ENCODE results near the gene BTNL3. TPM values are rescaled to one million over a fixed set of nuclear protein-coding genes. Genes with fewer than 3 reads are reported as not detected.

Gene BTNL3
- polyA plus RNA-seq, 1 of the 3 experiments (the other 2 are of a cell fraction), result not detected

DNA sequence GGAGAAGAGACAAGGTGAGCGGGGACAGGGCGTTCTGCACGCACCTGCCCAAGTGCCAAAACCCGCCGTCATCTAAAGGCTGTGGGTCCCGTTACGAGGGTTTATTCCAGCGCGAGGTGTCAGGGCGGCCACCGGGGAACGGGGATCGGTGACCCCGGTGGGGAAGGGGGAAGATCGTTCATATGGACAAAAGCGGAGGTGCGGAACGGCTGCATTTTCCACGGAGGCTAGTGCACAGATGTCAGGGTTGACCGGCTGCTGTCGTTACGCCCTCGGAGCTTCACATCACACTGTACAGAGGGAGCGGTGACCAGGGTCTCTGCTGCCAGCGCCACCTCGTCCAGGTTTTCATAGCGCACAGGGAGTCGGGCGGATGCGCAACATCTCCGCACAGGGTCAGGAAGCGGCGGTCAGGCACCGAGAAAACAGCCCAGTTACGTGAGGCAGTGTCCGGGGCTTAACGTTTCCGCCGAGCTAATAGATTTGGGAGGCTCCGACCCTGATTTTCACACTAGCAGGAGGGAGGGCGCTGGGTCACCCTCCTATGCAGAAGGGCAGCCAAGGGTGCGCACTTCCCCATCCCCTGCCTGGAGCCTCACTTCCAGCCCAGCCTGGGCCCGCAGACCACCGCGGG, 65.0 kb downstream of the BTNL3 start (continued):
- TF ChIP-seq, protein P1, sequence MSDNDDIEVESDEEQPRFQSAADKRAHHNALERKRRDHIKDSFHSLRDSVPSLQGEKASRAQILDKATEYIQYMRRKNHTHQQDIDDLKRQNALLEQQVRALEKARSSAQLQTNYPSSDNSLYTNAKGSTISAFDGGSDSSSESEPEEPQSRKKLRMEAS (IDR thresholded peaks at IDR 0.05; ENCODE audit: low read depth), result no peak
- no peak for TF ChIP-seq FOXJ3 (CRISPR knock-in tag; IDR thresholded peaks at IDR 0.05)
- TF ChIP-seq, protein P2, sequence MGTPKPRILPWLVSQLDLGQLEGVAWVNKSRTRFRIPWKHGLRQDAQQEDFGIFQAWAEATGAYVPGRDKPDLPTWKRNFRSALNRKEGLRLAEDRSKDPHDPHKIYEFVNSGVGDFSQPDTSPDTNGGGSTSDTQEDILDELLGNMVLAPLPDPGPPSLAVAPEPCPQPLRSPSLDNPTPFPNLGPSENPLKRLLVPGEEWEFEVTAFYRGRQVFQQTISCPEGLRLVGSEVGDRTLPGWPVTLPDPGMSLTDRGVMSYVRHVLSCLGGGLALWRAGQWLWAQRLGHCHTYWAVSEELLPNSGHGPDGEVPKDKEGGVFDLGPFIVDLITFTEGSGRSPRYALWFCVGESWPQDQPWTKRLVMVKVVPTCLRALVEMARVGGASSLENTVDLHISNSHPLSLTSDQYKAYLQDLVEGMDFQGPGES (IDR thresholded peaks at IDR 0.05; ENCODE audit: low read depth, low read length), result no peak
- TF ChIP-seq TCF12 (IDR thresholded peaks at IDR 0.05), result no peak

DNA sequence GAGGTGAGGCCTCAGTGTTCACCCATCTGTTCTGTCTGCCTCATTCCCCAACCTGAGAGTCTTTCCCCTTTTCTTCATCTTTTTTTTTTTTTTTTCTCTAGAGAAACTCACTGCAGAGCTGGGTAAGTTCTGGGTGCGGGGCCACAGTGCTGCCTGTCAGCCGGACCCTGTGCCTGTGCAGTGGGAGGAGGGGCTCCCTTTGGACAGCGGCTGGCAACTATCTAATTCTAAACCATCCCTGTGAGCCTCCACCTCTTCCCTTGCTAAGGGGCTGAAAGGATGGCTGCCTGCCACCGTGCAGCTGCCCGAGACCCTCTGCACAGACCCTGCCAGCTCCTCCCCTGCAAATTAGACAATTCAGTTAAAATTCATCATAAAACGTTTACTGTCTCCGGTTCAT, 65.5 kb downstream of the BTNL3 start:
- WGBS (ENCODE audit: low lambda C conversion rate), result 11% methylated on average over 7 of the region's 7 CpGs
- Histone ChIP-seq H3K4me1 (ENCODE audit: control insufficient read depth in 1 of 2, insufficient read depth in 2 of 2, low read depth in 1 of 2, low read length in 1 of 2) (peaks cover 0 to 4% of the 10 kb centered on the region in 2 experiments; a peak in 1 of 4 replicates), H4K20me1 (ENCODE audit: insufficient read depth) (no peaks in the 10 kb centered on the region), H3K36me3 (replicated peaks in 1 of 2; ENCODE audit: control insufficient read depth in 1 of 2, insufficient read depth in 2 of 2, low read length in 1 of 2) (no peaks in the 10 kb centered on the region), H3K4me3 (ENCODE audit: low read depth in 2 of 2, low read length in 1 of 2) (no peak overlapping the region), H3K4me2 (no peak overlapping the region), H2AFZ (ENCODE audit: low read depth) (no peak overlapping the region), H3K9me3 (no peaks in the 10 kb centered on the region), H3F3A (replicated peaks; ENCODE audit: insufficient read depth) (no peaks in the 10 kb centered on the region), H3K9ac (no peak overlapping the region), H3K79me2 (ENCODE audit: insufficient read depth) (no peaks in the 10 kb centered on the region), H3K9me2 (no peaks in the 10 kb centered on the region), H3K27me3 (ENCODE audit: insufficient read depth) (peaks cover 94% of the 10 kb centered on the region), H3K27ac (ENCODE audit: low read depth in 2 of 2, low read length in 1 of 2) (no peak overlapping the region)
- CTCF ChIA-PET, result no interaction called here
- DNase-seq, result no peak
- TF ChIP-seq, protein P3, sequence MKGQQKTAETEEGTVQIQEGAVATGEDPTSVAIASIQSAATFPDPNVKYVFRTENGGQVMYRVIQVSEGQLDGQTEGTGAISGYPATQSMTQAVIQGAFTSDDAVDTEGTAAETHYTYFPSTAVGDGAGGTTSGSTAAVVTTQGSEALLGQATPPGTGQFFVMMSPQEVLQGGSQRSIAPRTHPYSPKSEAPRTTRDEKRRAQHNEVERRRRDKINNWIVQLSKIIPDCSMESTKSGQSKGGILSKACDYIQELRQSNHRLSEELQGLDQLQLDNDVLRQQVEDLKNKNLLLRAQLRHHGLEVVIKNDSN (IDR thresholded peaks at IDR 0.05; ENCODE audit: borderline replicate concordance, low read depth), result no peak
- POLR2A ChIA-PET, result no interaction called here

DNA sequence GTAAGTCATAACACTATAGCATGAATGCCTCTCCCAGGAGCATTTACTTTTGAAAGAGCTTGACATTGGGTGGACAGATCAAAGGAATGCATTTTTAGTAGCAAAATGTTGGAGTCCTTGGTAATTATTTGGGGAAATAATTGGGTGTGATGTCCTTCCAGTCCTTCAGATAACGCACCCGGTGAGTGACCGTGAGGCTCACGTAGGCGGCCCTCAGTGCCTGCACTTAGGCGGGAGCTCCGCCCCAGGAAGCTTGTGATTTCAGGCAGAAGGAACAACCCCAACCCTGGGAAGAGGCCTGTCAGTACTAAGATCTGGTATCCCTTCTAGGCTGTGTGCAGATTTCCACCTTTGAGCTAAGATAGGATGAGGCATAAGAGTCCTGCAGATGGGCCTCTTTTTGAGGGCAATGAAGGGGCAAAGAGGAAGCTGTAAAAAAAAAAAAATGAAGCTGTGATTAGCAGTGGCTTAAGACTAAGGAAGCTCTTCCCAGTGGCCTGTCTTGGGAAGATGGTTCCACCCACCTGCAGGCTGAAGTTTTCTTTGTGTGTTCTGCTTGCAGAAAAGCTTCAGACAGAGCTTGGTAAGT, 66.3 kb downstream of the BTNL3 start:
- Histone ChIP-seq H3K9me3 (no peaks in the 10 kb centered on the region), H3K27me3 (ENCODE audit: insufficient read depth) (peaks cover 94% of the 10 kb centered on the region), H2AFZ (ENCODE audit: low read depth) (no peak overlapping the region), H3K9me2 (no peaks in the 10 kb centered on the region), H3K4me2 (no peak overlapping the region), H3K9ac (no peak overlapping the region), H3F3A (replicated peaks; ENCODE audit: insufficient read depth) (no peaks in the 10 kb centered on the region), H4K20me1 (ENCODE audit: insufficient read depth) (no peaks in the 10 kb centered on the region), H3K4me3 (ENCODE audit: low read depth in 2 of 2, low read length in 1 of 2) (no peak overlapping the region), H3K27ac (ENCODE audit: low read depth in 2 of 2, low read length in 1 of 2) (no peak overlapping the region), H3K79me2 (ENCODE audit: insufficient read depth) (no peaks in the 10 kb centered on the region), H3K36me3 (replicated peaks in 1 of 2; ENCODE audit: control insufficient read depth in 1 of 2, insufficient read depth in 2 of 2, low read length in 1 of 2) (no peaks in the 10 kb centered on the region), H3K4me1 (ENCODE audit: control insufficient read depth in 1 of 2, insufficient read depth in 2 of 2, low read depth in 1 of 2, low read length in 1 of 2) (peaks cover 0 to 4% of the 10 kb centered on the region in 2 experiments; a peak in 1 of 4 replicates)
- ChIA-PET CTCF (interaction anchor here (1.1 kb wide), 1 partner anchor 436 kb away, joined by 3 read pairs; no protein-coding TSS in a partner anchor), POLR2A (no interaction called here)
- no peak for DNase-seq
- WGBS (ENCODE audit: low lambda C conversion rate), result 7% methylated on average over 7 of the region's 7 CpGs
- TF ChIP-seq FOXM1 (IDR thresholded peaks at IDR 0.05; ENCODE audit: low read depth) (no peak), GABPA (IDR thresholded peaks at IDR 0.05; ENCODE audit: low read depth) (no peak), TEAD4 (IDR thresholded peaks at IDR 0.05; ENCODE audit: borderline replicate concordance, insufficient read depth) (no peak), TCF12 (IDR thresholded peaks at IDR 0.05) (no peak), JUND (IDR thresholded peaks at IDR 0.05) (no peak), RXRA (IDR thresholded peaks at IDR 0.05; ENCODE audit: borderline replicate concordance, low read depth) (no peak), EZH2phosphoT487 (IDR thresholded peaks at IDR 0.05; ENCODE audit: borderline replicate concordance, low read depth) (no peak), FOSL2 (IDR thresholded peaks at IDR 0.05; ENCODE audit: borderline replicate concordance, low read depth) (no peak), POLR2AphosphoS5 (IDR thresholded peaks at IDR 0.05; ENCODE audit: low read depth, low read length) (no peak), ELF1 (IDR thresholded peaks at IDR 0.05) (no peak), RFX5 (IDR thresholded peaks at IDR 0.05; ENCODE audit: low read length) (no peak), RAD21 (IDR thresholded peaks at IDR 0.05; ENCODE audit: low read length) (no peak), TAF1 (IDR thresholded peaks at IDR 0.05; ENCODE audit: borderline replicate concordance, low read depth, low read length) (no peak), GATA2 (CRISPR knock-in tag; IDR thresholded peaks at IDR 0.05) (no peak), NFIC (IDR thresholded peaks at IDR 0.05; ENCODE audit: borderline replicate concordance) (no peak)
- TF ChIP-seq, protein P4, sequence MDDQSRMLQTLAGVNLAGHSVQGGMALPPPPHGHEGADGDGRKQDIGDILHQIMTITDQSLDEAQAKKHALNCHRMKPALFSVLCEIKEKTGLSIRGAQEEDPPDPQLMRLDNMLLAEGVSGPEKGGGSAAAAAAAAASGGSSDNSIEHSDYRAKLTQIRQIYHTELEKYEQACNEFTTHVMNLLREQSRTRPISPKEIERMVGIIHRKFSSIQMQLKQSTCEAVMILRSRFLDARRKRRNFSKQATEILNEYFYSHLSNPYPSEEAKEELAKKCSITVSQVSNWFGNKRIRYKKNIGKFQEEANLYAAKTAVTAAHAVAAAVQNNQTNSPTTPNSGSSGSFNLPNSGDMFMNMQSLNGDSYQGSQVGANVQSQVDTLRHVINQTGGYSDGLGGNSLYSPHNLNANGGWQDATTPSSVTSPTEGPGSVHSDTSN (IDR thresholded peaks at IDR 0.05), result no peak
- TF ChIP-seq, protein P5, sequence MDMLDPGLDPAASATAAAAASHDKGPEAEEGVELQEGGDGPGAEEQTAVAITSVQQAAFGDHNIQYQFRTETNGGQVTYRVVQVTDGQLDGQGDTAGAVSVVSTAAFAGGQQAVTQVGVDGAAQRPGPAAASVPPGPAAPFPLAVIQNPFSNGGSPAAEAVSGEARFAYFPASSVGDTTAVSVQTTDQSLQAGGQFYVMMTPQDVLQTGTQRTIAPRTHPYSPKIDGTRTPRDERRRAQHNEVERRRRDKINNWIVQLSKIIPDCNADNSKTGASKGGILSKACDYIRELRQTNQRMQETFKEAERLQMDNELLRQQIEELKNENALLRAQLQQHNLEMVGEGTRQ (IDR thresholded peaks at IDR 0.05; ENCODE audit: borderline replicate concordance, low read depth, low read length), result no peak
